GM19438 (cell line): ENCODE measurements around the gene SMIM44.
"Not testable (repeated sequence)": the region's sequence is repeated elsewhere in the genome, so short reads cannot be mapped to it uniquely, and the experiment has no call there.

ENCODE experiments used
- ATAC-seq: cut with Tn5 transposase; IDR thresholded peaks from one replicate; pipeline ENCODE4 v1.9.1; 2021; ENCODE audit warnings: low read depth; ENCODE audit not compliant: unreplicated experiment

The SMIM44 gene

DNA sequence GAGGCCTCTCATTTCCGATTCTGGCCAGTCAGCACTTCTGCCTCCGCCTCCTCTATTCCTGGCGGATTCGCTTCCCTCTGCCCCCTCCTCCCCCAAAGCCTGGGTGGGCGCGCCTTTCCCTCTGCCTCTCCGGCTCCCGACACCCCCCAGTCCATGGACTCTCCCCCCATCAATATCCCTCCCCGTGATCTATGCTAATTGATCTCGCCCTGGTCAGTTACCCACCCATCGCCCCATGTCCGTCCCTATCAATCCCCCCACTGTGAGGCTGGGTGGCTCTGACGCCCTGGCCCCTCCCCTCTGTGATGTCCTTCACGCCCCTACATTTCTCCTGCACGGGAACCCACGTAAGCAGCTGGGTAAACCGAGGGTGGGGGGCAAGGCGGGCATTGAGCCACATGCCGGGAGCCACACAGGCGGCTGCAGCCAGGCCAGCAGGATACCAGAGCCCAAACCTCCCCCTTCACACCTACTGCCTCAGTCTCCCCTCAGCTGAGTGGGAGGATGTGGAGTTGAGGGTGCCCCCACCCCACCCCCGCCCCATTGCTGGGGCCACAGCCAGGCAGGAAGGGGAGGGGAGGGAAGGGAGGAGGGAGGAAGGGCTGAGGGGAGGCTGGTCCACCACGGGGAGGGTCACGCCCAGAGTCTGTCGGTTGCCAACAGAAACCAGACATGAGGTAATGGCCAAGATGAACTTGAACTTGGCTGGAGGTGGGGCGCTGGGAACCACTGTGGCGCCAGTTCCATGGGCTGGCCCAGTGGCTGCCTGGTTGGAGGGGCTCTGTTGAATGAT, 24.0 kb downstream of the SMIM44 start:
- no peak for ATAC-seq

DNA sequence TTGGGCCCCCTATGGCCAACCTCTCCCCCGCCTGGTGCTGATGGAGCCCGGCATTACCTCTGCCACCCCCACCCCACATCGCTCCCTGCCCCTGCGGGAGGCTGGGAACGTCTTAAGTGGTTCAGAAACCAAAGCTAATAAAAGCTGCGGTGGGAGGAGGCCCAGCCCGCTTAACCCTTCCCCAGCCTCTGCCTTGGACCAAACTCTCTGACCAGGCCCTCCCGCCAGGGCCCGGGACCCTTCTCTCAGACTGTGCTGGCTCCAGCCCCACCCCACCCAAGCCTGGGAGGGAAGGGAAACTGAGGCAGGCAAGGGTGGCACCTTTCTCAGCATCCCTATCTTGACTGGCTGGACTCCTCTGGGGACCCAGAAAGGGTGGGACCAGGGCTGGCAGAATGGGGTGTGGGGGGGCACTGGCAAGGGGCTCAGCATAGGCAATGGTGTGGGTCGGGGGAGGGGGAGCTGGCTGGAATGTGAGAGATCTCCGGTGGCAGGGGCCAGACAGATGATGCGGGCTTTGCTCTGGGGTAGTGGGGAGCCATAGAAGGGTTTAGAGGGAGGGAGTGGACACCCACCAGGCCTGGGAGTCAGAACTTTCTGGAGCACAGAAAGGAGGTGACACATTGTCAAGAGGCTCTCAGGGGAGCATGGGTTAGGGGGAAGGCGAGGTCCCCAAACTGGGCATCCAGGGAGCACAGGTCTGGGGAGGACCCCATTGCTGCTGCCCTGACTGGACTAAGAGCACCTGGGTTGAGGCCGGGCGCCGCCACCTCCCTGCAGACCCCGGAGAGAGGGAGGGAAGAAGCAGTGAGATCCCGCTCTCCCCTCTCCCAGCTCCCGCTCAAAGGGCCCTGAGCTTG, 24.8 kb downstream of the SMIM44 start:
- ATAC-seq, result no peak

DNA sequence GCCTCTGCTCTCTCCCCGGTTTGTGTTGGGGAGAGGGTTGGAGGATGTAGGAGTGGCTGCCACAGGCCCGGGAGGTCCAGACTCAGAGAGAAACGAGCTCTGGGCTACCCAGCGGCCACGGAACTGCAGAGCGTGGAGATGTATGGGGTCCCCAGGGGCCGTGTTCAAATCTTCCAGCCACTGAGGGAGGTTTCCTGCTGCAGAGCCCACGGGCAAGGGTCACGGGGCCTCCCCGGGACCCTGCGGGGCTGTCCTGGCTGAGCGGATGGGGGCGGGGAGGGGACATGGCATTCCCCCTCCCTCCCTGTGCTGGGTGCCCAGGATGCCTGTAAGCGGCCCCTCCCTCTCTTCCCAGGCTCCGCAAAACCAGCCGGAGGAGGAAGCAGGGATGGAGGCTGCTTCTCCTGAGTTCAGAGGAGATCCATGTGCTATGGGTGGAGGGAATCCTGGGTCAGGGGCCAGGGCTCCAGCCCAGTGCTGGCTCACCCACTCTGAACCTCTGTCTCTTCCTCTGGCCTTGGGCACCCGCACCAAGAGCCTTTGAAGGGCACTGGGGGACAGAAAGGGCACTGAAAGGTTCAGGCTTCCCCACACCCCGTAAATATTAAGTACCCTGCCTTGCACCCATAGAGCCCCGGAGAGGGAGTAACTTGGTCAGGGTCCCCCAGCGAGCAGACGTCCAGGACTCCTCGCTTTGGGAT, 25.6 kb downstream of the SMIM44 start:
- ATAC-seq, result no peak

DNA sequence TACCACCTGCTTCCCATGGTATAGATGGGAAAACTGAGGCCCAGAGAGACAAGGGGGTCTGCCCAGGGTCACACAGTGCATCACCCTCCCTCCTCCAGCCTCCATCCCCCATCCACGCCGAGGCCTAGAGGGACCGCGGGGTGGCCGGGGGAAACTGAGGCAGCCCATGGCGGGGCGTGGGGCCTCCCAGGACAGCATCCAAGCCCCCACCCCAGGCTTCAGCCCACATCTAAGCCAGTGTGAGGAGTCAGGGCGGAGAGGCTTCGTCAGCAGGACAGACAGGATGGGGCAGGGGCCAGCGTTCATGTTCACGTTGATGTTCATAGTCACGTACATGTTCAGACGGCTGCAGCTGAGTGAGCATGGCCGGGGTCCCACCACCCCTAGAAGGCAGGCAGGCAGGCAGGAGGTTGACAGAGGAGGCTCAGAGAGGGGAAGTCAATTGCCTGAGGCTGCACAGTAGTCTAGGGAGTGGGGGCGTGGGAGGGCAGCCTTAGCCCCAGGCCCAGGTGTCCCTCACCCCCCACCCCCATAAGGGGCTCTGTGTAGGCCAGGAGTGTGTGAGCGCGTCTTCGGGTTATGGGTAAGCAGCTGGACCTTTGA, 26.2 kb downstream of the SMIM44 start:
- no peak for ATAC-seq

DNA sequence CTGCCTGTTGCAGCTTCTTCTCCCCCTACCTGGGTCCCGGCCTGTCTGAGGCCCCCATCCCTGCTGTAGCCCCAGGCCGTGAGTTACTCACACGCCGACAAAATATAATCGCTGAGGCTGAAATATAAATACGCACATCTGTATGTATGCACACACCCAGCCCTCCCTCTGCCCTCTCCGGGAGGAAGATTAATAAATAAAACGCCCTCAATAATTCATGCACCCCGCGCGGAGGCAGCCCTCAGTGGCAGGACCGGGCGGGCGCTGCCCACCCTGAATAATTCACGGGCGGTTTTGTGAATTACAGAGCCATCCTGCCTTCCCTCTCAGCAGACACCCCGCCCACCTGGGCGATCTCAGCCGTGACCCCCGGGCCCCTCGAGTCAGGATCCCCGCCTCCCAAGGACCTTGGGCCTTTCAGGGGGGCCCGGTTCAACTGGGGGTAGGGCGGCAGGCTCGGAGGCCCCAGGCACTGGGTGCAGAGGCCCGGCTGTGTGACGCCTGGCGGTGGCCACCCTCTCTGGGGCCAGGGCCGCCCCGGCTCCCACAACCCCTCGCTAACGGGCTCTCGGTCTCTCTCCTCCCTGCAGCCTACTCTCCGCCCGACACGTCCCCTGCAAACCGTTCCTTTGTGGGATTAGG, 27.2 kb downstream of the SMIM44 start:
- no peak for ATAC-seq

DNA sequence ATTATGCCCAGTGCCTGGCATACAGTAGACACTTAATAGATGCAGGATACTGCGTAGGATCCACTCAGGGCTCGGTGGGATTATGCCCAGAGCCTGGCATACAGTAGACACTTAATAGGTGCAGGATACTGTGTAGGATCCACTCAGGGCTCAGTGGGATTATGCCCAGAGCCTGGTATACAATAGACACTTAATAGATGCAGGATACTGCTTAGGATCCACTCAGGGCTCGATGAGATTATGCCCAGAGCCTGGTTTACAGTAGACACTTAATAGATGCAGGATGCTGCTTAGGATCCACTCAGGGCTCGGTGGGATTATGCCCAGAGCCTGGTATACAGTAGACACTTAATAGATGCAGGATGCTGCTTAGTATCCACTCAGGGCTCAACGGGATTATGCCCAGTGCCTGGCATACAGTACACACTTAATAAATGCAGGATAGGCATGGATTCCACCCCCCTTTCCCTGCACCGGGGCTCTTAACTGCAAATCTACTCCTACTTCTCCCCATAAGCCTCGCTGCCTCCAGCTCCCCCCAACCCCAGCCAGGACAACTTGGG, 27.8 kb downstream of the SMIM44 start:
- no peak for ATAC-seq

DNA sequence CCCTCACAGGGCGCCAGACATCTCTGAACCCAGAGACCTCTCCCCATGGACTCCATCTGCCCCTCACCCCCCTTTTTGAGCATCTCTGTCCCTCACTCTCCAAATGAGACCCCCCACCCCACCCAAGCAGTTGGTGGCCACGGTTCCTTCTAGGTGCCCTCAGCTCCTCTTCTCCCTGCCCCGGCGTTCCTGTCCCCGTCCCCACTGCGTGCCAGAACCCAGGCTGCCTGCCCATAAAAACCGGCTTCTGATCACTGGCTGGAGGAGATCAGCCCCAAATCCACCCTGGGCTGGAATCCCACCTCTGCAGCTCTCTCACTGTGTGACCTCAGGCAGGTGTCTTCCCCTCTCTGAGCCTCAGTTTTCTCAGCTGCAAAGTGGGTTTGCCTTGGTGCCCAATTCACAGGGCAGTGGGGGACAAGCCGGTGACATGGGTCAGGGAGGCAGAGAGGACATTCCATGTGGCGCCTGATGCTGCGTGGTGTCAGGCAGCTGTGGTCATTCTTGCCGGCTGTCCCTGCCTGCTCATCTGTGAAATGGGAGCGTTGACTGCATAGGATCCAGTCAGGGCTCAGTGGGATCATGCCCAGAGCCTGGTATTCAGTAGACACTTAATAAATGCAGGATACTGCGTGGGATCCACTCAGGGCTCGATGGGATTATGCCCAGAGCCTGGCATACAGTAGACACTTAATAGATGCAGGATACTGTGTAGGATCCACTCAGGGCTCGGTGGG, 28.4 kb downstream of the SMIM44 start:
- ATAC-seq, result no peak

DNA sequence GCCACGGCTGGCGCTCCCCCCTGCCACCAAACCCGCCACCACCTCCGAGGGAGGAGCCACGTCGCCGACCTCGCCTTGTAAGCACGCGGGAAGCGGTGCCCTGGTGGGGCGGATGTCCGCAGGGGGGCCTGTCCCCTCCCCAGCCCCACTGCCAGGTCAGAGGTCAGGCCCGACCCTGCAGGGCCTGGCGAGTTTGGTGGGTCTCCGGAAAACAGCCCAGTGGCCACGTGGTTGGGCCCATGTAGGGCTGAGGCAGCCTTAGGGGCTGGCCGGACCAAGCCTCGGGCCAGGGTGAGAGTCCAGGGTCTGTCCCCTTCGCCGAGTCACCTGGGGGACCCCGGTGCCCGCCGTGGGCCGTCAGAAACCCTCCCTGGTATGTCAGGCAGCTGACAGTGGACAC, 29.4 kb downstream of the SMIM44 start:
- ATAC-seq, result no peak

DNA sequence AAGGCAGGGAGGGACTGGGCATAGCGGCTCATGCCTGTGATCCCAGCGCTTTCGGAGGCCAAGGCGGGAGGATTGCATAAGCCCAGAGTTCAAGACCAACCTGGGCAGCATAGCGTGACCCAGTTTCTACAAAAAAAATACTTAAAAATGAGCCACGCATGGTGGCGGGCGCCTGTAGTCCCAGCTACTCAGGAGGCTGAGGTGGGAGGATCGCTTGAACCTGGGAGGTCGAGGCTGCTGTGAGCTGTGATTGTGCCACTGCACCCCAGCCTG, 30.4 kb downstream of the SMIM44 start:
- not testable (repeated sequence) for ATAC-seq

DNA sequence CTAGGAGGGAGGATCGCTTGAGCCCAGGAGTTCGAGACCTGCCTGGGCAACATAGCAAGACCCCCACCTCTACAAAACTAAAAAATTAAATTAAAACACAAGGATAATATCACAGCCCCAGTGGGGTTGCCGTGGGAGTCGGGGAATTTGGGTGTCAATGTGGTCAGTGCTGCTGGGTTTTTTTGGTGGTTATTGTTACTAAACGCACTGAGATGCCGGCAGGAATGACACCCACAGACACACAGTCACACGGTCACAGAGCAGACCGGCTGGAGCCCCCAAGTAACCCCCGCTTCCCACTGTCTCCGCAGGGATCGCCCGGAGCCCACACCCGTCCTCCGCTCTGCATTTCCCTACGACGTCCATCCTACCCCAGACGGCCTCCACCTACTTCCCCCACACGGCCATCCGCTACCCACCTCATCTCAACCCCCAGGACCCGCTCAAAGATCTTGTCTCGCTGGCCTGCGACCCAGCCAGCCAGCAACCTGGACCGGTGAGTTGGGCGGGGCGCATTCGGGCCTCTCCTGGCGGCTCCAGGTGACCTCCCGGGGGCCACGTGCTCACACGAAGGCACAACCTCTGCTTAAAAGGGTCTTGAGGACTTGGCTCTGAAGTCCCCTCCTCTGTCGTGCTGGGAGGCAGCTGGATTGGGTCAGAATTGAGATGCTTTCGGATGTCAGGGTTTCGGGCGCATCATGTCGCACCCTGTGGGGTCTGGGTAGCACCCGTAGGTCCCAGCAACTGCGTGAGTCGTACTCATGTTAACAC, 30.9 kb downstream of the SMIM44 start:
- no peak for ATAC-seq

DNA sequence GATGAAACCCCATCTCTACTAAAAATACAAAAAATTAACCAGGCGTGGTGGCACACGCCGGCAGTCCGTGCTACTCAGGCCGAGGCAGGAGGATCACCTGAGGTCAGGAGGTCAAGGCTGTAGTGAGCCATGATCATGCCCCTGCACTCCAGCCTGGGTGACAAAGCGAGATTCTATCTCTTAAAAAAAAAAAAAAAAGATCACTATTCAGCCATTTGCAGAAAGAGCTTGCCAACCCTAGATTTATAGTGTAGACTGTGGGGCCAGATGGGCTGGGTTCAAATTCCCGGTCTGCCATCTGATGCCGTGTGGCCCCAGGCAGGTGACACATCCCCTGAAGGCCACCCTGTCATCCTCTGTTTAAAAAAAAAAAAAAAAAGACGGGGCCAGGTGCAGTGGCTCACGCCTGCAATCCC, 31.8 kb downstream of the SMIM44 start:
- no peak for ATAC-seq

DNA sequence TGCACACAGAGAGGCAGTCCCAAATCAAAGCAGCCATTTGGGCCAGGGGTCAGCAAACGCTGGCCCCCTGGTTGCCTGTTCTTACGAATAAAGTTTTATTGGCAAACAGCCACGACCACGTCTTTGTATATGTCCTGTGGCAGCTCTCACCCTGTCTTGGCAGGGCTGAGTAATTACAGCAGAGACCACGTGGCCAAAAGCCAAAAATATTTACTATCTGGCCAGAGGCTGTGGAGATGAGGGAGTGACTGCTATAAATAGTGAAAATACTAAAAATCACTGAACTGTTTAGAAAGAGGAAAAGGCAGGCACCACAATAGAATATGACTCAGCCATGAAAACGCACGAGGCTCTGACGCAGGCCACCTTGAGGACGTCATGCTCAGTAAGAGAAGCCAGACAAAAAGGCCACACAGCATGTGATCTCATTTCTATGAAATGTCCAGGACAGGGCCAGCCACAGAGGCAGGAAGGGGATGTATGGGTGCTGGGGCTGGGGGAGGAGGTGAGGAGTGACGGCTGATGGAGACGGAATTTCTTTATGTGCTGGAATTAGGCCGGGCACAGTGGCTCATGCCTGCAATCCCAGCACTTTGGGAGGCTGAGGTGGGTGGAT, 32.3 kb downstream of the SMIM44 start:
- no peak for ATAC-seq

DNA sequence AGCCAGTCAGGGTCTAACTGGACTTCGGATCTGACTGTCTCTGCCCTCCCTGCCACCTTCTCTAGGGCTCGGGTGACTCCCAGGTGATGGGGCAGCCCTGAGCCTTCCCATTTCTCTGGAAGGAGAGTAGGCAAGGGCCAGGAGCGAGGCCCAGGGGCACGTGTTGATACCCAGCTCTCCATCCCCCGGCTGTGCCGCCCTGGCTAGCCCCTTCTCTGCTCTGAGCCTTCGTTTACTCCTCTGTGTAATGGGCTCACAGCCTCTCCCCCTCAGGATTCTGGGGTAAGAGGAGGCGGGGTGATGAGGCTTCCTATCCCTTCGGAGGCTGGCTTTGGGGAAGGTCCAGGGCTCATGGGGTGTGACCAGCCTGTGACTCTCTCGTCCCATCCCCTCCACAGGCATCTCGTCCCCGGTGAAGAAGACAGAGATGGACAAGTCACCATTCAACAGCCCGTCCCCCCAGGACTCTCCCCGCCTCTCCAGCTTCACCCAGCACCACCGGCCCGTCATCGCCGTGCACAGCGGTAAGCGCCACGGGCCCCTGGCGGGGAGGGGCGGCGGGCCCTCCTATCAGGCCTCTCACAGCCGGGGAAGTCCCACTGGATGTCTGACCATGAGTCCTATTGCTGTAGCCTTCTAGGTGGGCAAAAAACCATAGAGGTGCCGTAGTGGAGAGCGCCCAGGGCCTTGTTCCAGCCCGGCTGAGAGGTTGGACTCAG, 34.5 kb downstream of the SMIM44 start:
- ATAC-seq, result no peak

DNA sequence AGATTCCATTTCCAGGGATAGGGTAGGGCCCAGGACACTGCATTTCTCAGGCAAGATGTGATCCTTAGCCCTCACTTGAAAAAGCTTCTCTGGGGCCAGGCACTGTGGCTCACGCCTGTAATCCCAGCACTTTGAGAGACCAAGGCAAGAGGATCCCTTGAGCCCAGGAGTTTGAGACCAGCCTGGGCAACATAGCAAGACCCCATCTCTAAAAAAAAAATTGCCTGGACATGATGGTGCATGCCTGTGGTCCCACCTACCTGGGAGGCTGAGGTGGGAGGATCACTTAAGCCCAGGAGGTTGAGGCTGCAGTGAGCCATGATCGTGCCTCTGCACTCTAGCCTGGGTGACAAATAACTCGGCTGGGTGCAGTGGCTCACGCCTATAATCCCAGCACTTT, 36.6 kb downstream of the SMIM44 start:
- not testable (repeated sequence) for ATAC-seq

DNA sequence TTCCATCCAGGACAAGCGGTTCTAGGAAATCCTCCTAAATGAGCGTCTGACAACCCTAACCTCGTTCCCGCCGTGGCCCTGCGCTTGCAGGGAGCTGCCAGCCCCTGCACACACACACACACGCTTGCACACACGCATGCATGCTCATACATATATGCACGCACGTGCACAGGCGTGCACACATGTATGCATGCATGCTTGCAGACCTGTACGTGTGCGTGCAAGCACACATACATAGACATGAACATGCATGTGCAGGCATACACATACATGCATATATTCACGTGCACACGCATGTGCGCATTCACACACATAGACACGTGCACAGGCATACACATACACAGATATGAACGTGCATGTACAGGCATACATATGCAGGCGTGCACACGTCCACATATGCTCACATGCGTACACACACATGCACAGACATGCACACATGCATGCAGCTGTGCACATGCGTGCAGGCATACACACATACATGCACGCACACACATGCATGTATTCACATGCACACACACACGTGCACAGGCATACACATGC, 38.5 kb downstream of the SMIM44 start:
- no peak for ATAC-seq

DNA sequence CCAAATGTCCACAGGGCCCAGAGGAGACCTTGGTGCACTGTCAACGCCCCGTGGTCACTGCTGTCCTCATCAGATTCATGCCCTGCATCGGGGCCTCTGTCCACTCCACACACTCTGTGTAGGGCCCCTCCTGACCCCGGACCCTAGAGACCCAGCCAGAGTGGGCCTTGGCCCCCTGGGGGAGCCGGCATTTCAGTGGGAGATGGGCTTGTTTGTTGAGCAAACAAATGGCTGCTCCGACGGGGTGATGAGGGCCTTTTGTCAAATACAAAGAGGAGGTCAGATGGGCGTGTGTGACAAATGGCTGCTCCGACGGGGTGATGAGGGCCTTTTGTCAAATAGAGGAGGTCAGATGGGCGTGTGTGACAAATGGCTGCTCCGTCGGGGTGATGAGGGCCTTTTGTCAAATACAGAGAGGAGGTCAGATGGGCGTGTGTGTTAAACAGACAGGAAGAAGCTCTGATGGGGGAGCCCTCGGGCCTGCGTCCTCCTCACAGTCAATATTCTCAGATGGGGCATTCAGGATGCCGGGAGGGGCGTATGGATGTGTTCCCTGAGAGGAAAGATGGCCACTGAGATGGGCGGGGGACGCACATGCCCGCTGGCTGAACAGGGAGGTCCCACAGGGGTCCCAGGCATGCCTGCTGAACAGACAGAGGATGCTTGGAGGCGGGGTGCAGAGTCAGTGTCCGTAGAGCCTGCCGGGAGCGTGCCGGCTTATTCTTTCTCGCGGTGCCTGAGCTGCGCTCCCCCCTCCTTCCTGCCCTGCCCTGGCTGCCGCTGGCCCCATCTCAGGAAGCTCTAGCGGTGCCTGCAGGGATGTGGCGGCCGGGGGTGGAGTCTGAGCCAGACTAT, 39.2 kb downstream of the SMIM44 start:
- no peak for ATAC-seq
